Panc1 (cell line): ENCODE data around the gene DCST1. TPM values are rescaled to one million over a fixed set of nuclear protein-coding genes. Genes with fewer than 3 reads are reported as not detected.
"Not testable (repeated sequence)": the region's sequence is repeated elsewhere in the genome, so short reads cannot be mapped to it uniquely, and the experiment has no call there.

Experiments
- ATAC-seq: fragments of 200-7000 bp; cut with Tn5 transposase; 2 replicates; pipeline ENCODE4 v1.9.1; 2020; ENCODE audit warnings: mild to moderate bottlenecking, moderate library complexity
- BruUV-seq: library from RNA; stranded (reverse); fragments of 400-500 nt; replicated peaks from 2 replicates; lab custom pipeline; 2021; lab: Mats Ljungman, UMichigan
- CTCF ChIA-PET: fragments of 300-600 bp; sonication (Branson Sonifier 250); formaldehyde crosslinking; loops from one replicate; lab custom pipeline; 2022; ENCODE audit warnings: antibody characterized with exemption; lab: Charles Lee
- POLR2A ChIA-PET: fragments of 300-600 bp; sonication (Branson Sonifier 250); formaldehyde crosslinking; loops from one replicate; lab custom pipeline; 2022; ENCODE audit warnings: antibody characterized with exemption; lab: Charles Lee
- DNase-seq: peaks from one replicate; pipeline ENCODE4 v3.0.0-alpha.2; 2010; ENCODE audit warnings: low read depth, low spot score
- H3K27ac ChIP-seq: 2 replicates; pipeline ENCODE4 v1.5.1; 2011; ENCODE audit warnings: mild to moderate bottlenecking, low read length, inconsistent platforms
- H3K27me3 ChIP-seq: fragments of 200-500 bp; sonication (Bioruptor generic); 2 replicates; pipeline ENCODE4 v1.6.0; 2014; ENCODE audit warnings: low read length, inconsistent platforms; ENCODE audit not compliant: control insufficient read depth, insufficient read depth
- H3K36me3 ChIP-seq: fragments of 200-500 bp; sonication (Bioruptor generic); 2 replicates; pipeline ENCODE4 v1.5.1; 2014; ENCODE audit warnings: inconsistent platforms, mild to moderate bottlenecking, low read length, moderate library complexity; ENCODE audit not compliant: control insufficient read depth, insufficient read depth
- H3K4me1 ChIP-seq: 2 replicates; pipeline ENCODE4 v1.5.1; 2011; ENCODE audit warnings: inconsistent platforms, mild to moderate bottlenecking, low read length, moderate library complexity; ENCODE audit not compliant: control insufficient read depth, insufficient read depth
- H3K4me3 ChIP-seq, 2 experiments: 2 replicates each; pipeline ENCODE4 v1.5.1; 2011 to 2012; ENCODE audit warnings: low read depth in 2 of 2, low read length in 2 of 2, mild to moderate bottlenecking in 2 of 2, inconsistent platforms in 1 of 2, moderate library complexity in 1 of 2
- H3K9me3 ChIP-seq: fragments of 200-500 bp; sonication (Bioruptor generic); 2 replicates; pipeline ENCODE4 v1.5.1; 2014; ENCODE audit warnings: low read depth, mild to moderate bottlenecking, inconsistent platforms, low read length, moderate library complexity; ENCODE audit not compliant: control insufficient read depth, insufficient read depth
- POLR2AphosphoS5 ChIP-seq: IDR thresholded peaks from 2 replicates; pipeline ENCODE4 v1.6.1; 2012; ENCODE audit warnings: mild to moderate bottlenecking, low read depth, low read length, moderate library complexity
- SIN3A ChIP-seq: IDR thresholded peaks from 2 replicates; pipeline ENCODE4 v1.6.1; 2012; ENCODE audit warnings: low read depth, mild to moderate bottlenecking, low read length, moderate library complexity, borderline replicate concordance; ENCODE audit not compliant: insufficient read depth
- TCF7L2 ChIP-seq: IDR thresholded peaks from 2 replicates; pipeline ENCODE4 v1.6.1; 2011; ENCODE audit warnings: mild to moderate bottlenecking, low read depth, low read length, inconsistent platforms
- in situ Hi-C: cut with HindIII; loops from 2 replicates; pipeline ENCODE4 v1.10.0; 2016; ENCODE audit warnings: low sequenced_read_pairs, low pct_unique_long_range_greater_than_20kb
- intact Hi-C: fragments of 100-400 bp; cut with micrococcal nuclease; formaldehyde crosslinking; loops from one replicate; pipeline ENCODE4 v1.10.0; 2022; ENCODE audit not compliant: unreplicated experiment
- total RNA-seq: library from RNA; stranded (reverse); gene quantifications from one replicate; pipeline ENCODE4 v1.2.1, GENCODE V29; 2021; ENCODE audit not compliant: unreplicated experiment
- TF ChIP-seq, protein P1 (sequence below): fragments of 450-650 bp; IDR thresholded peaks from 2 replicates; pipeline ENCODE4 v1.5.1; 2017; ENCODE audit warnings: mild to moderate bottlenecking
- TF ChIP-seq, protein P2 (sequence below), 2 experiments: IDR thresholded peaks; 2 replicates each; pipeline ENCODE4 v1.6.1; 2011 to 2012; ENCODE audit warnings: low read depth in 2 of 2, control low read depth in 1 of 2, low read length in 1 of 2, mild to moderate bottlenecking in 1 of 2, moderate library complexity in 1 of 2; ENCODE audit not compliant: insufficient read depth in 1 of 2

The DCST1 gene
- total RNA-seq, 1 experiment from 2014 or later, result not detected

DNA sequence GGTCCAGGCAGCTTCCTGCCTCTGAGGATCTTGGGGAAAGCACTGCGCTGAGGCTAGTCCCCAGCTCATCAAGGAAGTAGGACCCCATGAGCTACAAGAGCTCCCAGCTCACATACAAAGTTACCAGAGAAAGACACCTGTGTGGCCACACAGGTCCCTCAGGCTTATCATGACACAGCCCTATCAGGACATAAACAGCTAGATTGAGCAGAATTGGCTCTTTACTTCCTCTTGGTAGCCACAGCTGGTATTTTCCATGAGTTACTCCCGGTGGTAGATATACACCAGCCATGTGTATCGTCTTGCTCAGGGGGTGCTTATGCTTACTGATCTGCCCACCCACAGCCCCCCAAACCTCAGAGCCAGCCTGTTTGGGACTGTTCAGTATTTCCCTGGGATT lies 39.0 kb upstream of the DCST1 start:
- DNase-seq (no peak), ATAC-seq (no peak)
- no TSS peak for BruUV-seq
- intact Hi-C loops, result no loop called here
- TF ChIP-seq SIN3A (no peak), POLR2AphosphoS5 (no peak), TCF7L2 (no peak)
- TF ChIP-seq, protein P1, sequence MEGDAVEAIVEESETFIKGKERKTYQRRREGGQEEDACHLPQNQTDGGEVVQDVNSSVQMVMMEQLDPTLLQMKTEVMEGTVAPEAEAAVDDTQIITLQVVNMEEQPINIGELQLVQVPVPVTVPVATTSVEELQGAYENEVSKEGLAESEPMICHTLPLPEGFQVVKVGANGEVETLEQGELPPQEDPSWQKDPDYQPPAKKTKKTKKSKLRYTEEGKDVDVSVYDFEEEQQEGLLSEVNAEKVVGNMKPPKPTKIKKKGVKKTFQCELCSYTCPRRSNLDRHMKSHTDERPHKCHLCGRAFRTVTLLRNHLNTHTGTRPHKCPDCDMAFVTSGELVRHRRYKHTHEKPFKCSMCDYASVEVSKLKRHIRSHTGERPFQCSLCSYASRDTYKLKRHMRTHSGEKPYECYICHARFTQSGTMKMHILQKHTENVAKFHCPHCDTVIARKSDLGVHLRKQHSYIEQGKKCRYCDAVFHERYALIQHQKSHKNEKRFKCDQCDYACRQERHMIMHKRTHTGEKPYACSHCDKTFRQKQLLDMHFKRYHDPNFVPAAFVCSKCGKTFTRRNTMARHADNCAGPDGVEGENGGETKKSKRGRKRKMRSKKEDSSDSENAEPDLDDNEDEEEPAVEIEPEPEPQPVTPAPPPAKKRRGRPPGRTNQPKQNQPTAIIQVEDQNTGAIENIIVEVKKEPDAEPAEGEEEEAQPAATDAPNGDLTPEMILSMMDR, result no peak
- TF ChIP-seq, protein P2, sequence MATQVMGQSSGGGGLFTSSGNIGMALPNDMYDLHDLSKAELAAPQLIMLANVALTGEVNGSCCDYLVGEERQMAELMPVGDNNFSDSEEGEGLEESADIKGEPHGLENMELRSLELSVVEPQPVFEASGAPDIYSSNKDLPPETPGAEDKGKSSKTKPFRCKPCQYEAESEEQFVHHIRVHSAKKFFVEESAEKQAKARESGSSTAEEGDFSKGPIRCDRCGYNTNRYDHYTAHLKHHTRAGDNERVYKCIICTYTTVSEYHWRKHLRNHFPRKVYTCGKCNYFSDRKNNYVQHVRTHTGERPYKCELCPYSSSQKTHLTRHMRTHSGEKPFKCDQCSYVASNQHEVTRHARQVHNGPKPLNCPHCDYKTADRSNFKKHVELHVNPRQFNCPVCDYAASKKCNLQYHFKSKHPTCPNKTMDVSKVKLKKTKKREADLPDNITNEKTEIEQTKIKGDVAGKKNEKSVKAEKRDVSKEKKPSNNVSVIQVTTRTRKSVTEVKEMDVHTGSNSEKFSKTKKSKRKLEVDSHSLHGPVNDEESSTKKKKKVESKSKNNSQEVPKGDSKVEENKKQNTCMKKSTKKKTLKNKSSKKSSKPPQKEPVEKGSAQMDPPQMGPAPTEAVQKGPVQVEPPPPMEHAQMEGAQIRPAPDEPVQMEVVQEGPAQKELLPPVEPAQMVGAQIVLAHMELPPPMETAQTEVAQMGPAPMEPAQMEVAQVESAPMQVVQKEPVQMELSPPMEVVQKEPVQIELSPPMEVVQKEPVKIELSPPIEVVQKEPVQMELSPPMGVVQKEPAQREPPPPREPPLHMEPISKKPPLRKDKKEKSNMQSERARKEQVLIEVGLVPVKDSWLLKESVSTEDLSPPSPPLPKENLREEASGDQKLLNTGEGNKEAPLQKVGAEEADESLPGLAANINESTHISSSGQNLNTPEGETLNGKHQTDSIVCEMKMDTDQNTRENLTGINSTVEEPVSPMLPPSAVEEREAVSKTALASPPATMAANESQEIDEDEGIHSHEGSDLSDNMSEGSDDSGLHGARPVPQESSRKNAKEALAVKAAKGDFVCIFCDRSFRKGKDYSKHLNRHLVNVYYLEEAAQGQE (IDR thresholded peaks at IDR 0.05; ENCODE audit: insufficient read depth in 1 of 2, low read depth in 2 of 2, low read length in 1 of 2), result no peak
- Histone ChIP-seq H3K27me3 (no peaks in the 10 kb centered on the region), H3K27ac (peak overlapping the region; percentile 48; the same call in 1 of the 2 replicates), H3K36me3 (peaks cover 3% of the 10 kb centered on the region; the same call in 1 of the 2 replicates), H3K4me3 (no peak overlapping the region), H3K4me1 (peaks cover 9% of the 10 kb centered on the region), H3K9me3 (no peaks in the 10 kb centered on the region)
- POLR2A ChIA-PET, result interaction anchor here (0.9 to 1.2 kb wide), 2 partner anchors 21 to 24 kb away, joined by 3 to 15 read pairs; partner anchors contain the start of gene SHC1
- CTCF ChIA-PET, result interaction anchor here (0.6 to 0.9 kb wide), 3 partner anchors 23 to 90 kb away, joined by 3 to 7 read pairs (median 3); no protein-coding TSS in a partner anchor
- in situ Hi-C loops, result no loop called here

DNA sequence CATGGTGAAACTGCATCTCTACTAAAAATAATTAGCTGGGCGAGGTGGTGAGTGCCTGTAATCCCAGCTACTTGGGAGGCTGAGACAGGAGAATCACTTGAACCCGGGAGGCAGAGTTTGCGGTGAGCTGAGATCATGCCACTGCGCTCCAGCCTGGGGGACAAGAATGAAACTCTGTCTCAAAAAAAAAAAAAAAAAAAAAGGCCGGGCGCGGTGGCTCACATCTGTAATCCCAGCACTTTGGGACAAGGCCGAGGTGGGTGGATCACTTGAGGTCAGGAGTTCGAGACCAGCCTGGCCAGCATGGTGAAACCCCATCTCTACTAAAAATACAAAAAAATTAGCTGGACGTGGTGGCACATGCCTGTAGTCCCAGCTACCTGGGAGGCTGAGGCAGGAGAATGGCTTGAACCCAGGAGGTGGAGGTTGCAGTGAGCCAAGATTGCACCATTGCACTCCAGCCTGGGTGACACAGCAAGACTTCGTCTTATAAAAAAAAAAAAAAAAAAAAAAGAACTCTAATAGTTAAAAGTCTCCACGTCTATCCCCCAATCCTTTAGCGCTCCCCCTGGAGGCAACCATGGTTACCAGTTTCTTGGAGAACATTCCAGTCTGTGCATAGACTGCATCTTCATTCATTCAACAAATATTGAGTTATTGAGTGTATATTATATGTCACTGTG lies 38.2 kb upstream of the DCST1 start:
- H3K27me3 ChIP-seq, DNase-seq, intact Hi-C loops, H3K36me3 ChIP-seq, in situ Hi-C loops, H3K4me3 ChIP-seq, H3K27ac ChIP-seq, H3K9me3 ChIP-seq, BruUV-seq, ATAC-seq: not testable (repeated sequence)
- POLR2A ChIA-PET, result interaction anchor here (0.9 kb wide), 1 partner anchor 25 kb away, joined by 15 read pairs; the partner anchor contains the start of gene SHC1
- CTCF ChIA-PET, result interaction anchor here (0.6 to 1.0 kb wide), 7 partner anchors 10 to 75 kb away, joined by 3 to 17 read pairs (median 7); no protein-coding TSS in a partner anchor
- TF ChIP-seq, protein P1, result peak; percentile 81
- H3K4me1 ChIP-seq, result peaks cover 16% of the 10 kb centered on the region
